ENCODE measurements around the gene OGFOD3. TPM values are rescaled to one million over a fixed set of nuclear protein-coding genes. Genes with fewer than 3 reads are reported as not detected.

OGFOD3 gene
- total RNA-seq, 1 experiment from 2014 or later: 53.6 TPM

DNA sequence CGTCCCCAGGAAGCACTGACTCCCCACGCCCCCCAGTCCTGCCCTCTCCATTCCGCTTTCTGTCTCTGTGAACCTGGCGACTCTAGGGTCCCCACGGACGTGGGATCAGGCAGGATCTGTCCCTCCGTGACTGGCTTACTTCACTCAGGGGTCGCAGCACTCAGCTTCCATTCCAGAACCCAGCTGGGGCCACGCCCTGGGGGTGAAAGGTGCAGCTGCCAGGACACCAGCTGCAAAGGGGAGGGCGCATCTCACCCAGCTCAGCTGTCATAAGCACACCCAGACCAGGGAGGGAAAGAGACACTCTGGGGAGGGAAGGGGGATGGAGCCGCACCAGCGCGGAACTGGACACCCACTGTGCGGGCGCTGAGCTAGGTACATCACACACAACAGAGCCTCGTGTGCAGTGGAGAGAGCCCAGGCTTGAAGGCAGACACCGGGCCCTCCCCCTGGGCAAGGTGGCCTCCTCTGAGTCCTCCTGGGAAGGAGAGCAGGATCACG lies 18.7 kb downstream of the OGFOD3 start:
- DNase-seq (ENCODE audit: low read depth, low spot score) (no peak), ATAC-seq (no peak)
- RAD21 ChIA-PET (ENCODE audit: low non-redundant PET in 1 of 2, low total read pairs in 2 of 2, uncharacterized antibody in 2 of 2, unreplicated experiment in 2 of 2): interaction anchor here in 1 of 2 experiments (0.6 kb wide), 1 partner anchor 53 kb away, joined by 3 read pairs; no protein-coding TSS in a partner anchor
- TF ChIP-seq SIN3A (IDR thresholded peaks at IDR 0.05; ENCODE audit: low read depth): no peak
- TF ChIP-seq ZFX (IDR thresholded peaks at IDR 0.05): no peak
- TF ChIP-seq EZH2 (IDR thresholded peaks at IDR 0.05): no peak
- TF ChIP-seq, protein P1, sequence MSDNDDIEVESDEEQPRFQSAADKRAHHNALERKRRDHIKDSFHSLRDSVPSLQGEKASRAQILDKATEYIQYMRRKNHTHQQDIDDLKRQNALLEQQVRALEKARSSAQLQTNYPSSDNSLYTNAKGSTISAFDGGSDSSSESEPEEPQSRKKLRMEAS (IDR thresholded peaks at IDR 0.05): no peak
- TF ChIP-seq, protein P2, sequence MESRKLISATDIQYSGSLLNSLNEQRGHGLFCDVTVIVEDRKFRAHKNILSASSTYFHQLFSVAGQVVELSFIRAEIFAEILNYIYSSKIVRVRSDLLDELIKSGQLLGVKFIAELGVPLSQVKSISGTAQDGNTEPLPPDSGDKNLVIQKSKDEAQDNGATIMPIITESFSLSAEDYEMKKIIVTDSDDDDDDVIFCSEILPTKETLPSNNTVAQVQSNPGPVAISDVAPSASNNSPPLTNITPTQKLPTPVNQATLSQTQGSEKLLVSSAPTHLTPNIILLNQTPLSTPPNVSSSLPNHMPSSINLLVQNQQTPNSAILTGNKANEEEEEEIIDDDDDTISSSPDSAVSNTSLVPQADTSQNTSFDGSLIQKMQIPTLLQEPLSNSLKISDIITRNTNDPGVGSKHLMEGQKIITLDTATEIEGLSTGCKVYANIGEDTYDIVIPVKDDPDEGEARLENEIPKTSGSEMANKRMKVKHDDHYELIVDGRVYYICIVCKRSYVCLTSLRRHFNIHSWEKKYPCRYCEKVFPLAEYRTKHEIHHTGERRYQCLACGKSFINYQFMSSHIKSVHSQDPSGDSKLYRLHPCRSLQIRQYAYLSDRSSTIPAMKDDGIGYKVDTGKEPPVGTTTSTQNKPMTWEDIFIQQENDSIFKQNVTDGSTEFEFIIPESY (IDR thresholded peaks at IDR 0.05; ENCODE audit: extremely low read depth, insufficient replicate concordance, low read length): no peak
- no peak for TF ChIP-seq POLR2AphosphoS5 (IDR thresholded peaks at IDR 0.05; ENCODE audit: low read depth, low read length)
- no peak for TF ChIP-seq POLR2A (IDR thresholded peaks at IDR 0.05; ENCODE audit: borderline replicate concordance, extremely low read depth, insufficient read depth, insufficient read length)
- TF ChIP-seq, protein P3, sequence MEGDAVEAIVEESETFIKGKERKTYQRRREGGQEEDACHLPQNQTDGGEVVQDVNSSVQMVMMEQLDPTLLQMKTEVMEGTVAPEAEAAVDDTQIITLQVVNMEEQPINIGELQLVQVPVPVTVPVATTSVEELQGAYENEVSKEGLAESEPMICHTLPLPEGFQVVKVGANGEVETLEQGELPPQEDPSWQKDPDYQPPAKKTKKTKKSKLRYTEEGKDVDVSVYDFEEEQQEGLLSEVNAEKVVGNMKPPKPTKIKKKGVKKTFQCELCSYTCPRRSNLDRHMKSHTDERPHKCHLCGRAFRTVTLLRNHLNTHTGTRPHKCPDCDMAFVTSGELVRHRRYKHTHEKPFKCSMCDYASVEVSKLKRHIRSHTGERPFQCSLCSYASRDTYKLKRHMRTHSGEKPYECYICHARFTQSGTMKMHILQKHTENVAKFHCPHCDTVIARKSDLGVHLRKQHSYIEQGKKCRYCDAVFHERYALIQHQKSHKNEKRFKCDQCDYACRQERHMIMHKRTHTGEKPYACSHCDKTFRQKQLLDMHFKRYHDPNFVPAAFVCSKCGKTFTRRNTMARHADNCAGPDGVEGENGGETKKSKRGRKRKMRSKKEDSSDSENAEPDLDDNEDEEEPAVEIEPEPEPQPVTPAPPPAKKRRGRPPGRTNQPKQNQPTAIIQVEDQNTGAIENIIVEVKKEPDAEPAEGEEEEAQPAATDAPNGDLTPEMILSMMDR (IDR thresholded peaks at IDR 0.05 in 2 of 3, conservative IDR thresholded peaks at IDR 0.05 in 1 of 3; ENCODE audit: borderline replicate concordance in 1 of 3, insufficient read depth in 1 of 3, low read depth in 2 of 3, low read length in 2 of 3): no peak
- TF ChIP-seq TCF7L2 (IDR thresholded peaks at IDR 0.05; ENCODE audit: borderline replicate concordance, extremely low read depth, insufficient read depth, insufficient read length): no peak
- TF ChIP-seq, protein P4, sequence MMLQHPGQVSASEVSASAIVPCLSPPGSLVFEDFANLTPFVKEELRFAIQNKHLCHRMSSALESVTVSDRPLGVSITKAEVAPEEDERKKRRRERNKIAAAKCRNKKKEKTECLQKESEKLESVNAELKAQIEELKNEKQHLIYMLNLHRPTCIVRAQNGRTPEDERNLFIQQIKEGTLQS (IDR thresholded peaks at IDR 0.05): no peak
- TF ChIP-seq SP1 (IDR thresholded peaks at IDR 0.05; ENCODE audit: low read depth): no peak
- no peak for TF ChIP-seq ZNF274 (IDR thresholded peaks at IDR 0.05; ENCODE audit: low read depth, low read length)
- no peak for TF ChIP-seq FOSL1 (IDR thresholded peaks at IDR 0.05; ENCODE audit: low read depth)
- no peak for TF ChIP-seq YY1 (IDR thresholded peaks at IDR 0.05; ENCODE audit: extremely low read depth, insufficient replicate concordance, low read depth, low read length)
- TF ChIP-seq RAD21 (IDR thresholded peaks at IDR 0.05; ENCODE audit: low read depth): no peak
- TF ChIP-seq JUND (IDR thresholded peaks at IDR 0.05): no peak
- TF ChIP-seq, protein P5, sequence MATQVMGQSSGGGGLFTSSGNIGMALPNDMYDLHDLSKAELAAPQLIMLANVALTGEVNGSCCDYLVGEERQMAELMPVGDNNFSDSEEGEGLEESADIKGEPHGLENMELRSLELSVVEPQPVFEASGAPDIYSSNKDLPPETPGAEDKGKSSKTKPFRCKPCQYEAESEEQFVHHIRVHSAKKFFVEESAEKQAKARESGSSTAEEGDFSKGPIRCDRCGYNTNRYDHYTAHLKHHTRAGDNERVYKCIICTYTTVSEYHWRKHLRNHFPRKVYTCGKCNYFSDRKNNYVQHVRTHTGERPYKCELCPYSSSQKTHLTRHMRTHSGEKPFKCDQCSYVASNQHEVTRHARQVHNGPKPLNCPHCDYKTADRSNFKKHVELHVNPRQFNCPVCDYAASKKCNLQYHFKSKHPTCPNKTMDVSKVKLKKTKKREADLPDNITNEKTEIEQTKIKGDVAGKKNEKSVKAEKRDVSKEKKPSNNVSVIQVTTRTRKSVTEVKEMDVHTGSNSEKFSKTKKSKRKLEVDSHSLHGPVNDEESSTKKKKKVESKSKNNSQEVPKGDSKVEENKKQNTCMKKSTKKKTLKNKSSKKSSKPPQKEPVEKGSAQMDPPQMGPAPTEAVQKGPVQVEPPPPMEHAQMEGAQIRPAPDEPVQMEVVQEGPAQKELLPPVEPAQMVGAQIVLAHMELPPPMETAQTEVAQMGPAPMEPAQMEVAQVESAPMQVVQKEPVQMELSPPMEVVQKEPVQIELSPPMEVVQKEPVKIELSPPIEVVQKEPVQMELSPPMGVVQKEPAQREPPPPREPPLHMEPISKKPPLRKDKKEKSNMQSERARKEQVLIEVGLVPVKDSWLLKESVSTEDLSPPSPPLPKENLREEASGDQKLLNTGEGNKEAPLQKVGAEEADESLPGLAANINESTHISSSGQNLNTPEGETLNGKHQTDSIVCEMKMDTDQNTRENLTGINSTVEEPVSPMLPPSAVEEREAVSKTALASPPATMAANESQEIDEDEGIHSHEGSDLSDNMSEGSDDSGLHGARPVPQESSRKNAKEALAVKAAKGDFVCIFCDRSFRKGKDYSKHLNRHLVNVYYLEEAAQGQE (IDR thresholded peaks at IDR 0.05; ENCODE audit: low read depth): no peak
- TF ChIP-seq CBX3 (IDR thresholded peaks at IDR 0.05; ENCODE audit: low read depth): no peak
- TF ChIP-seq EZH2phosphoT487 (IDR thresholded peaks at IDR 0.05; ENCODE audit: borderline replicate concordance): no peak
- Histone ChIP-seq H3K79me2 (ENCODE audit: insufficient read depth, low read length) (no peaks in the 10 kb centered on the region), H3K4me2 (ENCODE audit: low read length) (no peak overlapping the region), H2AFZ (ENCODE audit: low read depth, low read length, poor library complexity, severe bottlenecking) (no peak overlapping the region), H3K27me3 (ENCODE audit: insufficient read depth, low read length) (no peaks in the 10 kb centered on the region), H3K9me3 (ENCODE audit: control insufficient read depth in 1 of 2, insufficient read depth in 1 of 2, low read depth in 1 of 2, low read length in 2 of 2) (no peaks in the 10 kb centered on the region), H3K4me3 (replicated peaks in 1 of 2; ENCODE audit: low read depth in 1 of 2, low read length in 2 of 2) (no peak overlapping the region), H3K4me1 (ENCODE audit: control insufficient read depth in 1 of 2, insufficient read depth in 2 of 2, low read length in 2 of 2) (peaks cover 0 to 9% of the 10 kb centered on the region in 2 experiments; a peak in 2 of 4 replicates), H3K9ac (ENCODE audit: low read length) (no peak overlapping the region), H3K9me2 (ENCODE audit: insufficient read depth) (no peaks in the 10 kb centered on the region), H3K27ac (ENCODE audit: low read depth, low read length) (no peak overlapping the region), H4K20me1 (ENCODE audit: insufficient read depth) (no peaks in the 10 kb centered on the region), H3K36me3 (ENCODE audit: control insufficient read depth in 1 of 2, insufficient read depth in 2 of 2, low read length in 2 of 2) (peaks cover 7 to 9% of the 10 kb centered on the region in 2 experiments; a peak in 2 of 4 replicates)
- POLR2A ChIA-PET: no interaction called here
- CTCF ChIA-PET: no interaction called here
- intact Hi-C loops (cut with micrococcal nuclease): no loop called here
- BruUV-seq (replicated peaks): no TSS peak

Data from HCT116 (cell line).